Measurements from ENCODE around the gene CYB5R4. TPM values are rescaled to one million over a fixed set of nuclear protein-coding genes. Genes with fewer than 3 reads are reported as not detected.
A peak's percentile ranks its signal among the peaks of the same experiment; 100 is the strongest.

CYB5R4 gene
- total RNA-seq, 2 experiments from 2014 or later, result 36.0 to 36.1 TPM

- ChIA-PET CTCF (no interaction called here), POLR2A (no interaction called here)
- H3K4me1 Mint-ChIP-seq, result peaks cover 8% of the 10 kb centered on the region
- DNase-seq, result no peak
- H3K27me3 Mint-ChIP-seq, result peaks cover 63% of the 10 kb centered on the region
- H3K4me3 Mint-ChIP-seq, result peak overlapping the region; percentile 26
- no peak overlapping the region for H3K27ac Mint-ChIP-seq
- no peaks in the 10 kb centered on the region for H3K36me3 Mint-ChIP-seq (ENCODE audit: low read depth)
- H3K9me3 Mint-ChIP-seq, result no peaks in the 10 kb centered on the region
Observed at GRCh38 chr6:83852528-83853177, 6.8 kb upstream of the CYB5R4 start.

GRCh38 chr6:83853178-83854000 lies 6.1 kb upstream of the CYB5R4 start, which contains the start of gene RIPPLY2:
TSS of gene RIPPLY2 (plus strand) at chr6:83853360. CDS start at chr6:83853417, 57 bp downstream.
- peaks cover 8% of the 10 kb centered on the region for H3K4me1 Mint-ChIP-seq
- ChIA-PET POLR2A (no interaction called here), CTCF (no interaction called here)
- no peaks in the 10 kb centered on the region for H3K36me3 Mint-ChIP-seq (ENCODE audit: low read depth)
- H3K4me3 Mint-ChIP-seq, result peak within 1 kb of the TSS; percentile 26
- H3K27ac Mint-ChIP-seq, result no peak within 1 kb of the TSS
- no peak for DNase-seq
- no peaks in the 10 kb centered on the region for H3K9me3 Mint-ChIP-seq
- peaks cover 60% of the 10 kb centered on the region for H3K27me3 Mint-ChIP-seq

DNA sequence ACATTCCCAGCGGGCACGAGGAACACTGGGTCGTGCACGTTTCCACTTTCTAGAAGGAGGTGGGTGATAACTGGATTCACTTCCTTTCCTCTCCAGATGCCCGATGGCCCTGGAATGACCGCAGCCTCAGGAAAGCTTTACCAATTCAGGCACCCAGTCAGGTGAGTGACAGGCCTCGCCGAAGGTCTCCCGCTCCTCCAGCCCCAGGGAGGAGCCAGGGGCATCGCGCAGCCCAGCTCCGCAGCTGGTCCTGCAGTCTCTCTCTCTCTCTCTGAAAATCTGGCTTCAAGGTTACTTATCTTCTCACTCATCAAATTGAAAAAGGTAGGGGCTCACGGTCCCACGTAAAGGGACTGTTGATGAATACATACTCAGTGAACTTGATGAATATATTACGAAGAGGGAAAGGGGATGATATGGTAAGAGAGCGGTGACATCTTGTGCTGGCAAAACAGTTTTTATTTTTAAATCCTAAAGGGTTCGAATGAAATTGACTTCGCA lies 5.4 kb upstream of the CYB5R4 start:
- peaks cover 54% of the 10 kb centered on the region for H3K27me3 Mint-ChIP-seq
- no peaks in the 10 kb centered on the region for H3K9me3 Mint-ChIP-seq
- no peaks in the 10 kb centered on the region for H3K36me3 Mint-ChIP-seq (ENCODE audit: low read depth)
- no peak for DNase-seq
- H3K4me3 Mint-ChIP-seq, result no peak overlapping the region
- CTCF ChIA-PET, result no interaction called here
- peaks cover 10% of the 10 kb centered on the region for H3K4me1 Mint-ChIP-seq
- POLR2A ChIA-PET, result no interaction called here
- H3K27ac Mint-ChIP-seq, result no peak overlapping the region

- H3K36me3 Mint-ChIP-seq (ENCODE audit: low read depth), result no peaks in the 10 kb centered on the region
- ChIA-PET POLR2A (no interaction called here), CTCF (no interaction called here)
- H3K9me3 Mint-ChIP-seq, result no peaks in the 10 kb centered on the region
- DNase-seq, result no peak
- no peak overlapping the region for H3K27ac Mint-ChIP-seq
- H3K4me3 Mint-ChIP-seq, result no peak overlapping the region
- H3K4me1 Mint-ChIP-seq, result peaks cover 15% of the 10 kb centered on the region
- peaks cover 49% of the 10 kb centered on the region for H3K27me3 Mint-ChIP-seq
Observed at GRCh38 chr6:83854766-83855165, 4.7 kb upstream of the CYB5R4 start.

DNA sequence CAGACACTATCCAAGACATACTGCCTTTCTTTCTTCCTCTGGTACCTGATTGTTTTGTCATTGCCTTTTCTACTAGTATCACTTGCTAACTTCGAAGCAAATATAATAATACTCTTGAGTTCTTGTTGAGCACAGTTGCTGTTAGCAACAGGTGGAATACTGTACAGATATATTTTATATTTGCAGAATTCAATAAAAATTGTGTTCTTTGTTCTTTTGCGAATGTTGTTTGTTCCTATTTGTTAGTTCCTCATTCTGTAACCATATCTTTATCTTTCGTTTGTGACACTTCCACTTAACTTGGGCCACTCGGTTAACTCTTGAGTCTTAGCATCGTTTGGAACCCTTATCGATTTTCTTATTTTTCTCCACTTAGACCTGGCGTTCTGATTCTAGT lies 868 bp downstream of the CYB5R4 start:
- CTCF ChIA-PET, result interaction anchor here (1.1 to 2.9 kb wide), 5 partner anchors 10 to 795 kb away, joined by 3 to 20 read pairs (median 7); partner anchors contain the start of gene CEP162
- Mint-ChIP-seq H3K9me3 (no peaks in the 10 kb centered on the region), H3K4me1 (peaks cover 28% of the 10 kb centered on the region), H3K27me3 (peaks cover 6% of the 10 kb centered on the region), H3K27ac (peak overlapping the region; percentile 79), H3K4me3 (peak overlapping the region; percentile 100), H3K36me3 (ENCODE audit: low read depth) (peaks cover 14% of the 10 kb centered on the region)
- DNase-seq, result no peak
- POLR2A ChIA-PET, result interaction anchor here (0.6 to 1.9 kb wide), 3 partner anchors 10 to 1810 kb away, joined by 3 to 6 read pairs (median 3); no protein-coding TSS in a partner anchor

- Mint-ChIP-seq H3K9me3 (no peaks in the 10 kb centered on the region), H3K4me3 (peak overlapping the region; percentile 100), H3K4me1 (peaks cover 28% of the 10 kb centered on the region), H3K27me3 (peaks cover 2% of the 10 kb centered on the region), H3K36me3 (ENCODE audit: low read depth) (peaks cover 20% of the 10 kb centered on the region), H3K27ac (peak overlapping the region; percentile 79)
- DNase-seq, result no peak
- ChIA-PET POLR2A (interaction anchor here (1.9 kb wide), 1 partner anchor 9 kb away, joined by 6 read pairs; no protein-coding TSS in a partner anchor), CTCF (interaction anchor here (1.1 to 2.9 kb wide), 3 partner anchors 14 to 796 kb away, joined by 3 to 20 read pairs (median 4); partner anchors contain the start of gene CEP162)
Observed at GRCh38 chr6:83860782-83861495, 1.4 kb downstream of the CYB5R4 start.

- ChIA-PET CTCF (no interaction called here), POLR2A (no interaction called here)
- no peak overlapping the region for H3K27ac Mint-ChIP-seq
- H3K4me3 Mint-ChIP-seq, result no peak overlapping the region
- DNase-seq, result no peak
- peaks cover 12% of the 10 kb centered on the region for H3K9me3 Mint-ChIP-seq
- no peaks in the 10 kb centered on the region for H3K27me3 Mint-ChIP-seq
- H3K36me3 Mint-ChIP-seq (ENCODE audit: low read depth), result peaks cover 39% of the 10 kb centered on the region
- peaks cover 28% of the 10 kb centered on the region for H3K4me1 Mint-ChIP-seq
Observed at GRCh38 chr6:83862776-83863471, 3.4 kb downstream of the CYB5R4 start.

GRCh38 chr6:83867043-83867442 lies 7.6 kb downstream of the CYB5R4 start:
- DNase-seq, result no peak
- ChIA-PET CTCF (no interaction called here), POLR2A (no interaction called here)
- Mint-ChIP-seq H3K36me3 (ENCODE audit: low read depth) (peaks cover 63% of the 10 kb centered on the region), H3K9me3 (peaks cover 15% of the 10 kb centered on the region), H3K4me1 (peaks cover 5% of the 10 kb centered on the region), H3K4me3 (no peak overlapping the region), H3K27ac (no peak overlapping the region), H3K27me3 (no peaks in the 10 kb centered on the region)

DNA sequence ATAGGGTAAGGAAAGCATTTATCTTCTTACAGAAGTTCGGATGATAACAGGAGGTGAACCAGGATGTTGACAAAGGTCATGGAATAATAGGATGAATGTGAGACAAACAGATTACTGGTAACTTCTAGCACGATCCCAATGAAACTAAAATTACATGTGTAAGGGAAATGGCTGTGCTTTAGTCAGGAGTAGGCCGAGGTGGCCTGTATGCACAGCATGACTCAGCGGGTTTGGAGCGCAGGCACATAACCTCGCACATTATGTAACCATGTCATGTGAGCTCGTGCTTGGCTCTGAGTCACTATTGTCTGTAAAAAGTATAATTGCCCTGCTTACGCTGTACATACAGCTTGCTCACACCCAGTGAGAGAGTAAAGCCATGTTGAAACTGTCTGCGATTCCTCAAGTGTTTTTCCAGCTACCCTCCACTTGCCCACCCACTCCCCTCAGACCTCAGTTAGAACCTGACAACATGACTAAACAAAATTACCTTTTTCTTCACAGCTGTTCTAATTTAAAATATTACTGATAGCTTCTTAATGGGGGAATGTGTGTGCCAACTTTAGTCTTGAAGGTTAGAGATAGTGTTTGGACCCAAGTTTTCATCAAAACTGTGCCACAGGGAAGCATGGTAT lies 8.2 kb downstream of the CYB5R4 start:
- Mint-ChIP-seq H3K27me3 (no peaks in the 10 kb centered on the region), H3K4me3 (no peak overlapping the region), H3K9me3 (peaks cover 15% of the 10 kb centered on the region), H3K36me3 (ENCODE audit: low read depth) (peaks cover 63% of the 10 kb centered on the region), H3K4me1 (peaks cover 3% of the 10 kb centered on the region), H3K27ac (no peak overlapping the region)
- DNase-seq, result no peak
- POLR2A ChIA-PET, result no interaction called here
- CTCF ChIA-PET, result no interaction called here

GRCh38 chr6:83868639-83869038 lies 9.2 kb downstream of the CYB5R4 start:
- POLR2A ChIA-PET, result no interaction called here
- CTCF ChIA-PET, result no interaction called here
- Mint-ChIP-seq H3K9me3 (peaks cover 15% of the 10 kb centered on the region), H3K27ac (no peak overlapping the region), H3K4me1 (peaks cover 6% of the 10 kb centered on the region), H3K27me3 (no peaks in the 10 kb centered on the region), H3K4me3 (no peak overlapping the region), H3K36me3 (ENCODE audit: low read depth) (peaks cover 65% of the 10 kb centered on the region)
- no peak for DNase-seq

GRCh38 chr6:83870649-83871048 lies 11.2 kb downstream of the CYB5R4 start:
- no peak overlapping the region for H3K27ac Mint-ChIP-seq
- CTCF ChIA-PET, result interaction anchor here (1.4 kb wide), 1 partner anchor 11 kb away, joined by 7 read pairs; the partner anchor contains the start of gene CYB5R4
- POLR2A ChIA-PET, result interaction anchor here (2.0 kb wide), 1 partner anchor 11 kb away, joined by 6 read pairs; the partner anchor contains the start of gene CYB5R4
- H3K9me3 Mint-ChIP-seq, result peaks cover 18% of the 10 kb centered on the region
- H3K27me3 Mint-ChIP-seq, result no peaks in the 10 kb centered on the region
- H3K4me3 Mint-ChIP-seq, result no peak overlapping the region
- H3K36me3 Mint-ChIP-seq (ENCODE audit: low read depth), result peaks cover 50% of the 10 kb centered on the region
- peaks cover 12% of the 10 kb centered on the region for H3K4me1 Mint-ChIP-seq
- DNase-seq, result no peak

Data from activated CD4-positive, alpha-beta memory T cell treated with anti-CD3 and anti-CD28 coated beads, Interleukin-2, amount 10 ng/mL, durations not matched to agents 7 days and 5 days (primary cell).